ENCODE results near the gene KAZN.

DNA sequence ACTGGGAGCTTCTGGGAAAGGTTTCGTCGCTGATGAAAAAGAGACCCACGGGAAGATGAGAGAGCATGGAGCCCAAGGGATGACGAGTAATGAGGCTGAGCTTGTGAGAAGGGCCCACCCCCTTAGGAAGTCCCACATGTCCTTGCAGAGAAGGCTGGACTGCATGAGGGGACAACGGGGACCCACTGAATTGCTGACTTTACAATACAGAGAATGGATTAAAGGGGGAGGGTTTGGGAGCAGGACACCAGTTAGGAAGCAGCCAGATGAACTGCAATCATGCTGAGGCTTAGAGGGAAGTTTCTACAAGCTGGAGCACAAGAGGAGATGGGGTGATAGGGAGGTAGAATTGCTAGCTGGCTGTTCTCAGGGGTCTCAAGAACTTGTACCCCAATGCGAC is 549.5 kb downstream of the KAZN start:
- TF ChIP-seq EZH2 (IDR thresholded peaks at IDR 0.05; ENCODE audit: borderline replicate concordance, low read length) = no peak
- TF ChIP-seq, protein P1, sequence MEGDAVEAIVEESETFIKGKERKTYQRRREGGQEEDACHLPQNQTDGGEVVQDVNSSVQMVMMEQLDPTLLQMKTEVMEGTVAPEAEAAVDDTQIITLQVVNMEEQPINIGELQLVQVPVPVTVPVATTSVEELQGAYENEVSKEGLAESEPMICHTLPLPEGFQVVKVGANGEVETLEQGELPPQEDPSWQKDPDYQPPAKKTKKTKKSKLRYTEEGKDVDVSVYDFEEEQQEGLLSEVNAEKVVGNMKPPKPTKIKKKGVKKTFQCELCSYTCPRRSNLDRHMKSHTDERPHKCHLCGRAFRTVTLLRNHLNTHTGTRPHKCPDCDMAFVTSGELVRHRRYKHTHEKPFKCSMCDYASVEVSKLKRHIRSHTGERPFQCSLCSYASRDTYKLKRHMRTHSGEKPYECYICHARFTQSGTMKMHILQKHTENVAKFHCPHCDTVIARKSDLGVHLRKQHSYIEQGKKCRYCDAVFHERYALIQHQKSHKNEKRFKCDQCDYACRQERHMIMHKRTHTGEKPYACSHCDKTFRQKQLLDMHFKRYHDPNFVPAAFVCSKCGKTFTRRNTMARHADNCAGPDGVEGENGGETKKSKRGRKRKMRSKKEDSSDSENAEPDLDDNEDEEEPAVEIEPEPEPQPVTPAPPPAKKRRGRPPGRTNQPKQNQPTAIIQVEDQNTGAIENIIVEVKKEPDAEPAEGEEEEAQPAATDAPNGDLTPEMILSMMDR (IDR thresholded peaks at IDR 0.05; ENCODE audit: low read length) = no peak
